HCT116 (cell line): ENCODE data around the gene F13A1. TPM values are rescaled to one million over a fixed set of nuclear protein-coding genes. Genes with fewer than 3 reads are reported as not detected.

ENCODE experiments used
- ATAC-seq: fragments of 200-7000 bp; cut with Tn5 transposase; 2 replicates; pipeline ENCODE4 v1.9.1; 2020; ENCODE audit warnings: mild to moderate bottlenecking, moderate library complexity
- BruUV-seq: library from RNA; stranded (reverse); fragments of 400-500 nt; replicated peaks from 2 replicates; lab custom pipeline; 2021; lab: Mats Ljungman, UMichigan
- CTCF ChIA-PET: fragments of 300-600 bp; sonication (Branson Sonifier 250); formaldehyde crosslinking; loops from one replicate; lab custom pipeline; 2021; ENCODE audit warnings: antibody characterized with exemption; lab: Charles Lee
- POLR2A ChIA-PET: fragments of 300-600, 350-600 bp; sonication (Branson Sonifier 250); formaldehyde crosslinking; loops from one replicate; lab custom pipeline; 2021; ENCODE audit warnings: antibody characterized with exemption; lab: Charles Lee
- RAD21 ChIA-PET, 2 experiments: fragments of 300-600 bp; sonication (Branson Sonifier 250); formaldehyde crosslinking; loops; one replicate each; lab custom pipeline; 2023; ENCODE audit warnings: low total read pairs in 2 of 2; ENCODE audit not compliant: uncharacterized antibody in 2 of 2, unreplicated experiment in 2 of 2, low non-redundant PET in 1 of 2; lab: Charles Lee
- DNase-seq: peaks from one replicate; pipeline ENCODE4 v3.0.0-alpha.2; 2010; ENCODE audit warnings: low read depth, low spot score
- H2AFZ ChIP-seq: fragments of 200-600 bp; shearing (Covaris generic), sonication (generic); 2 replicates; pipeline ENCODE4 v1.6.1; 2017; ENCODE audit warnings: low read depth, mixed run types, mixed read lengths, antibody characterized with exemption, low read length; ENCODE audit not compliant: poor library complexity, severe bottlenecking
- H3K27ac ChIP-seq: 2 replicates; pipeline ENCODE4 v1.5.1; 2012; ENCODE audit warnings: low read depth, low read length
- H3K27me3 ChIP-seq: fragments of 200-600 bp; sonication (generic); 2 replicates; pipeline ENCODE4 v1.6.1; 2016; ENCODE audit warnings: mixed run types, low read length, mixed read lengths; ENCODE audit not compliant: insufficient read depth
- H3K36me3 ChIP-seq, 2 experiments: fragments of 200-500 bp in 1 of 2; fragments of 200-600 bp in 1 of 2; sonication (Bioruptor generic) in 1 of 2; sonication (generic) in 1 of 2; 2 replicates each; pipeline versions ENCODE4 v1.5.1 to v1.6.1; 2014 to 2016; ENCODE audit warnings: low read length in 2 of 2, inconsistent platforms in 1 of 2, mixed read lengths in 1 of 2, mixed run types in 1 of 2; ENCODE audit not compliant: insufficient read depth in 2 of 2, control insufficient read depth in 1 of 2
- H3K4me1 ChIP-seq, 2 experiments: fragments of 200-600 bp in 1 of 2; sonication (generic) in 1 of 2; 2 replicates each; pipeline versions ENCODE4 v1.5.1 to v1.6.1; 2012 to 2017; ENCODE audit warnings: low read length in 2 of 2, inconsistent platforms in 1 of 2, mild to moderate bottlenecking in 1 of 2, mixed read lengths in 1 of 2, mixed run types in 1 of 2, moderate library complexity in 1 of 2; ENCODE audit not compliant: insufficient read depth in 2 of 2, control insufficient read depth in 1 of 2
- H3K4me2 ChIP-seq: fragments of 200-600 bp; sonication (generic); 2 replicates; pipeline ENCODE4 v1.6.1; 2017; ENCODE audit warnings: mixed run types, low read length, mixed read lengths
- H3K4me3 ChIP-seq, 2 experiments: fragments of 200-600 bp in 1 of 2; sonication (generic) in 1 of 2; replicated peaks in 1 of 2; 2 replicates each; pipeline ENCODE4 v1.5.1; 2011 to 2016; ENCODE audit warnings: low read length in 2 of 2, control low read depth in 1 of 2, low read depth in 1 of 2, mild to moderate bottlenecking in 1 of 2, mixed read lengths in 1 of 2, mixed run types in 1 of 2
- H3K79me2 ChIP-seq: fragments of 200-600 bp; sonication (generic); 2 replicates; pipeline ENCODE4 v1.6.1; 2017; ENCODE audit warnings: mild to moderate bottlenecking, mixed run types, low read length, moderate library complexity, mixed read lengths; ENCODE audit not compliant: insufficient read depth
- H3K9ac ChIP-seq: fragments of 200-600 bp; sonication (generic); 2 replicates; pipeline ENCODE4 v1.6.1; 2016; ENCODE audit warnings: low read length, mixed read lengths
- H3K9me2 ChIP-seq: fragments of 200-600 bp; sonication (generic), shearing (Covaris generic); 2 replicates; pipeline ENCODE4 v1.6.1; 2017; ENCODE audit warnings: mixed run types, mild to moderate bottlenecking, moderate library complexity; ENCODE audit not compliant: insufficient read depth
- H3K9me3 ChIP-seq, 2 experiments: fragments of 200-500 bp in 1 of 2; fragments of 200-600 bp in 1 of 2; sonication (Bioruptor generic) in 1 of 2; sonication (generic) in 1 of 2; 2 replicates each; pipeline ENCODE4 v1.6.1; 2014 to 2017; ENCODE audit warnings: low read length in 2 of 2, mixed read lengths in 2 of 2, inconsistent platforms in 1 of 2, low read depth in 1 of 2, mild to moderate bottlenecking in 1 of 2, mixed run types in 1 of 2, moderate library complexity in 1 of 2; ENCODE audit not compliant: control insufficient read depth in 1 of 2, insufficient read depth in 1 of 2
- H4K20me1 ChIP-seq: fragments of 200-600 bp; sonication (generic), shearing (Covaris generic); 2 replicates; pipeline ENCODE4 v1.6.1; 2017; ENCODE audit warnings: mixed run types, mild to moderate bottlenecking, moderate library complexity; ENCODE audit not compliant: insufficient read depth
- CBX3 ChIP-seq: IDR thresholded peaks from 2 replicates; pipeline ENCODE4 v1.6.1; 2012; ENCODE audit warnings: low read depth
- CEBPB ChIP-seq: IDR thresholded peaks from 2 replicates; pipeline ENCODE4 v1.6.1; 2012; ENCODE audit warnings: low read depth
- ELF1 ChIP-seq: IDR thresholded peaks from 2 replicates; pipeline ENCODE4 v1.6.1; 2012; ENCODE audit warnings: low read depth, borderline replicate concordance
- EZH2phosphoT487 ChIP-seq: fragments of 200-600 bp; IDR thresholded peaks from 2 replicates; pipeline ENCODE4 v1.6.1; 2018; ENCODE audit warnings: antibody characterized with exemption, borderline replicate concordance
- FOSL1 ChIP-seq: IDR thresholded peaks from 2 replicates; pipeline ENCODE4 v1.6.1; 2012; ENCODE audit warnings: low read depth
- JUND ChIP-seq: IDR thresholded peaks from 2 replicates; pipeline ENCODE4 v1.6.1; 2012
- MAX ChIP-seq: IDR thresholded peaks from 2 replicates; pipeline ENCODE4 v1.6.1; 2012
- POLR2AphosphoS5 ChIP-seq: IDR thresholded peaks from 2 replicates; pipeline ENCODE4 v1.6.1; 2011; ENCODE audit warnings: mild to moderate bottlenecking, low read depth, low read length, moderate library complexity
- RAD21 ChIP-seq: IDR thresholded peaks from 2 replicates; pipeline ENCODE4 v1.6.1; 2012; ENCODE audit warnings: low read depth, mild to moderate bottlenecking
- REST ChIP-seq: IDR thresholded peaks from 2 replicates; pipeline ENCODE4 v1.6.1; 2012; ENCODE audit warnings: low read depth
- SIN3A ChIP-seq: IDR thresholded peaks from 2 replicates; pipeline ENCODE4 v1.6.1; 2012; ENCODE audit warnings: low read depth
- SP1 ChIP-seq: IDR thresholded peaks from 2 replicates; pipeline ENCODE4 v1.6.1; 2012; ENCODE audit warnings: low read depth
- SRF ChIP-seq: IDR thresholded peaks from 2 replicates; pipeline ENCODE4 v1.6.1; 2012; ENCODE audit warnings: low read depth
- YY1 ChIP-seq: IDR thresholded peaks from 2 replicates; pipeline ENCODE4 v1.6.1; 2011; ENCODE audit warnings: low read length, low read depth, moderate library complexity, mild to moderate bottlenecking; ENCODE audit not compliant: insufficient replicate concordance; ENCODE audit errors: extremely low read depth
- ZBTB33 ChIP-seq: IDR thresholded peaks from 2 replicates; pipeline ENCODE4 v1.6.1; 2011; ENCODE audit warnings: mild to moderate bottlenecking, low read length, moderate library complexity; ENCODE audit not compliant: insufficient replicate concordance; ENCODE audit errors: extremely low read depth
- ZNF274 ChIP-seq: fragments of 200-500 bp; sonication (Bioruptor generic); IDR thresholded peaks from 2 replicates; pipeline ENCODE4 v1.6.1; 2014; ENCODE audit warnings: mild to moderate bottlenecking, low read depth, low read length, inconsistent platforms
- intact Hi-C: fragments of 100-400 bp; cut with micrococcal nuclease; formaldehyde crosslinking; loops from 2 replicates; pipeline ENCODE4 v1.10.0; 2022
- total RNA-seq: library from RNA; stranded (reverse); gene quantifications from one replicate; pipeline ENCODE4 v1.2.1, GENCODE V29; 2021; ENCODE audit not compliant: unreplicated experiment

Gene F13A1
- total RNA-seq, 1 experiment from 2014 or later, result 0.34 TPM

- TF ChIP-seq REST (no peak), POLR2AphosphoS5 (no peak), ELF1 (no peak), ZNF274 (no peak), RAD21 (no peak)
Measured at GRCh38 chr6:6251555-6252280, 68.7 kb downstream of the F13A1 start (continued).

GRCh38 chr6:6248651-6249050 is 71.8 kb downstream of the F13A1 start:
- Histone ChIP-seq H3K27me3 (peaks cover 21% of the 10 kb centered on the region), H3K9me2 (no peaks in the 10 kb centered on the region), H3K79me2 (no peaks in the 10 kb centered on the region), H3K4me2 (no peak overlapping the region), H2AFZ (no peak overlapping the region), H3K9me3 (no peaks in the 10 kb centered on the region), H3K36me3 (no peaks in the 10 kb centered on the region), H4K20me1 (no peaks in the 10 kb centered on the region), H3K4me3 (no peak overlapping the region), H3K9ac (no peak overlapping the region), H3K4me1 (no peaks in the 10 kb centered on the region), H3K27ac (no peak overlapping the region)
- intact Hi-C loops, result no loop called here
- ChIA-PET RAD21 (no interaction called here), POLR2A (no interaction called here), CTCF (no interaction called here)
- no TSS peak for BruUV-seq
- TF ChIP-seq SIN3A, result no peak
- no peak for TF ChIP-seq SP1
- no peak for TF ChIP-seq EZH2phosphoT487
- TF ChIP-seq ZBTB33, result no peak
- TF ChIP-seq MAX, result no peak
- TF ChIP-seq ELF1, result no peak
- TF ChIP-seq ZNF274, result no peak
- TF ChIP-seq POLR2AphosphoS5, result no peak
- no peak for TF ChIP-seq CBX3
- no peak for TF ChIP-seq CEBPB
- TF ChIP-seq JUND, result no peak
- no peak for TF ChIP-seq SRF
- TF ChIP-seq YY1, result no peak
- TF ChIP-seq FOSL1, result no peak
- DNase-seq, result no peak
- no peak for ATAC-seq
